Effector CD4-positive, alpha-beta T cell (primary cell): ENCODE data around the gene GSTM5.
"Not testable (repeated sequence)": the region's sequence is repeated elsewhere in the genome, so short reads cannot be mapped to it uniquely, and the experiment has no call there.

Source experiments
- DNase-seq: peaks from one replicate; pipeline ENCODE4 v3.0.0-alpha.2; 2020

The GSTM5 gene

GRCh38 chr1:109697861-109698260 lies 14.2 kb upstream of the GSTM5 start:
- DNase-seq, result not testable (repeated sequence)

- DNase-seq, result not testable (repeated sequence)
Observed at GRCh38 chr1:109702940-109703339, 9.1 kb upstream of the GSTM5 start.

- DNase-seq, result no peak
Observed at GRCh38 chr1:109704173-109704572, 7.9 kb upstream of the GSTM5 start.

- DNase-seq, result no peak
Observed at GRCh38 chr1:109705411-109705810, 6.6 kb upstream of the GSTM5 start.

GRCh38 chr1:109708949-109709348 lies 3.1 kb upstream of the GSTM5 start:
- not testable (repeated sequence) for DNase-seq

GRCh38 chr1:109709822-109710221 lies 2.2 kb upstream of the GSTM5 start:
- DNase-seq, result not testable (repeated sequence)

GRCh38 chr1:109712321-109712864 lies 342 bp downstream of the GSTM5 start:
- DNase-seq, result no peak

- no peak for DNase-seq
Observed at GRCh38 chr1:109713636-109714035, 1.6 kb downstream of the GSTM5 start.

GRCh38 chr1:109714661-109715372 lies 2.8 kb downstream of the GSTM5 start:
- no peak for DNase-seq

- no peak for DNase-seq
Observed at GRCh38 chr1:109716121-109716520, 4.1 kb downstream of the GSTM5 start.

- DNase-seq, result no peak
Observed at GRCh38 chr1:109716570-109717090, 4.6 kb downstream of the GSTM5 start.

- DNase-seq, result no peak
Observed at GRCh38 chr1:109717729-109718128, 5.7 kb downstream of the GSTM5 start.

- DNase-seq, result no peak
Observed at GRCh38 chr1:109718495-109718894, 6.4 kb downstream of the GSTM5 start.

GRCh38 chr1:109719337-109719837 lies 7.3 kb downstream of the GSTM5 start:
- no peak for DNase-seq

GRCh38 chr1:109721042-109721441 lies 9.0 kb downstream of the GSTM5 start:
- DNase-seq, result no peak

- no peak for DNase-seq
Observed at GRCh38 chr1:109721971-109722370, 9.9 kb downstream of the GSTM5 start.

- no peak for DNase-seq
Observed at GRCh38 chr1:109722908-109723691, 11.0 kb downstream of the GSTM5 start.

GRCh38 chr1:109724933-109725332 lies 12.9 kb downstream of the GSTM5 start:
- no peak for DNase-seq

GRCh38 chr1:109725510-109725909 lies 13.5 kb downstream of the GSTM5 start:
- no peak for DNase-seq

- no peak for DNase-seq
Observed at GRCh38 chr1:109726007-109726406, 14.0 kb downstream of the GSTM5 start.

GRCh38 chr1:109726728-109727373 lies 14.8 kb downstream of the GSTM5 start:
- no peak for DNase-seq

- DNase-seq, result no peak
Observed at GRCh38 chr1:109728870-109729269, 16.8 kb downstream of the GSTM5 start.

- DNase-seq, result no peak
Observed at GRCh38 chr1:109730666-109731065, 18.6 kb downstream of the GSTM5 start.
